H4 (cell line): ENCODE measurements around the gene PCF11. TPM values are rescaled to one million over a fixed set of nuclear protein-coding genes. Genes with fewer than 3 reads are reported as not detected.
"Not testable (repeated sequence)": the region's sequence is repeated elsewhere in the genome, so short reads cannot be mapped to it uniquely, and the experiment has no call there.

ENCODE experiments used
- DNase-seq: peaks from one replicate; pipeline ENCODE4 v3.0.0-alpha.2; 2015; ENCODE audit warnings: low spot score
- total RNA-seq: library from RNA; depleted of rRNA; stranded (reverse); fragments of >200 nt; shearing (Covaris generic); gene quantifications from 2 replicates; pipeline ENCODE4 v1.2.3, GENCODE V29; 2014; rRNA removed

PCF11 gene
- total RNA-seq, 1 experiment from 2014 or later, result 20.7 TPM

- peak; percentile 96 for DNase-seq
Observed at GRCh38 chr11:83193315-83194280, 36.7 kb downstream of the PCF11 start, which contains the start of gene ANKRD42. ANKRD42 (plus strand) TSS chr11:83193712; CDS start chr11:83194671, 959 bp downstream.

DNA sequence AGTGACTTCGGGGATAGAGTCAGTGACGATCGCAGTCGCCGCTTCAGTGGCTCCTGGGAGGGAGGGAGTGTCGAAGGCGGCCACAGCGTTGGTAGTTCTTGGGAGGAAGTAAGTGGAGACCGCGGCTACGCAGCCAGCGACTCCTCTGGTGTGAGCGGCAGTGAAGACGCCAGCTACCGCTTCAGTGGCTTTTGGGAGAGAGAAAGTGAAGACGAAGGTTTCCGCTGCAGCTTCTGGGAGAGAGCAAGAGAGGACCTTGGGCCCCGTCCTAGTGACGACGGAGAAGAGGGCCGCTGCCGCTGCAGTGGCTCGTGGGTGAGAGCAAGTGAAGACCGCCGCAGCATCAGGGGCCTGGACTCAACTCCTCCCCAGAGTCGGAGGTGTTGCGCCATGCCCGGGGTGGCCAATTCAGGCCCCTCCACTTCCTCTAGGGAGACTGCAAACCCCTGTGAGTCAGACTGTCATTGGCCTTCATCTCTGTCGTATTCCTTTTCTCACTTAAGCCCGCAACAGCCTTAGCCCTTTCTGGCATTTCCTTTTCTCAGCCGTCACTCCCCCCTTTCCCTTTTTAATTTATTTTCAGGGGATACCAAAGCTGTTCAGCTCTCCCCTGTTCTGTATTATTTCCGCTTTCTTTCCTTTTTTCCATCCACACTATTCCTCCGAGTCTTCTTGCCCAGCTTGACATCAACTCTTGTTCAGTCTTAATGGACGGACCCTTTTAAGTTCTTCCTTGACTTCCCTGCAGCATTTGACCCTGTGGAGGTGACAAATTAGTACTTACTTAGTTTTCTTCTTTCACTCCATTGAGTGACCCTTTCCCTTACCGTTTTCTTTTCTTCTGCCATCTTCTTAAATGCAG is 37.6 kb downstream of the PCF11 start:
- DNase-seq, result peak; percentile 46

DNA sequence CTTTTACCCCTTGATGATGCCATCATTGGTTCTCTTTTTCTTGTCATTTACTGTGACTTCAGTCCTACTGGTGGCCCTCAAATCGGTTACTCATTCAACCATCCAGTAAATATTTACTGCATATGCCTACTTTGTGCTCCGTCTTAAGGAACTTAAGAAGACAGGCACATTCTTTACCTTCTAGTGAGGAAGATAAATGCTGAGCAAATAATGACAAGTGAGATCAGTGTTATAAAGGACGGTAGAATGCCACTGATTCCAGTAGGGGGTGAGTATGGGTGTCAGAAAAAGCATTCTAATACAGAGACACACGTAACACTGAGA is 38.2 kb downstream of the PCF11 start:
- no peak for DNase-seq

DNA sequence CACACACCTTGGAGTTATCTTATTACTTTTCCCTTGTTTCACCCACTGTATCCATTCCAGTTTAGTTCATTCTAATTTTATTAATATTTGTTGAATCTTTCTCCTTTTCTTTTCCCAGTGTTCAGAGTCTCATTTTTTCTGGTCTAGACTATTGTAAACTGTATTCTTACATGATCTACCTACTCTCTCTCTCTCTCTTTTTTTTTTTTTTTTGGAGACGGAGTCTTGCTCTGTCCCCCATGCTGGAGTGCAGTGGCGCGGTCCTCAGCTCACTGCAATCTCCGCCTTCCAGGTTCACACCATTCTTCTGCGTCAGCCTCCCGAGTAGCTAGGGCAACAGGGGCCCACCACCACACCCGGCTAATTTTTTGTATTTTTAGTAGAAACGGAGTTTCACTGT is 38.7 kb downstream of the PCF11 start:
- DNase-seq, result no peak

DNA sequence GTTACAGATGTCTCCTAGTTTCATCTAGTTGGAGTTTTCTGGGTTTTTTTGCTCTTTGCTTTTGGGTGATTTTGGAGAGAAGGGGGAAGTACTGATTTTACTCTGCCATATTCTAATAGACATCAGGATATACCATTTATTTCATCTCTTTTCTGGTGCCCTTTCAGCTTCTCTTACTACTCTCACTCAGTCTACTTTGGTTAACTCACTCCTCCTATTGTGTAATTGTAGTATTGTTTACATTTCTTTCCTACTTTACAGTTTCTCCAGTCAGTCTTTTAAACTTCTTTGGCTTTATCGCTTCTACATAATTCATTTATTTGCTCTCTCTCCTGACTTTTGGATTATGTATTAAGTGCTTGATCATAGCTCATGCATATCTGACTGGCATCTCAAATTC is 43.1 kb downstream of the PCF11 start:
- DNase-seq, result no peak

DNA sequence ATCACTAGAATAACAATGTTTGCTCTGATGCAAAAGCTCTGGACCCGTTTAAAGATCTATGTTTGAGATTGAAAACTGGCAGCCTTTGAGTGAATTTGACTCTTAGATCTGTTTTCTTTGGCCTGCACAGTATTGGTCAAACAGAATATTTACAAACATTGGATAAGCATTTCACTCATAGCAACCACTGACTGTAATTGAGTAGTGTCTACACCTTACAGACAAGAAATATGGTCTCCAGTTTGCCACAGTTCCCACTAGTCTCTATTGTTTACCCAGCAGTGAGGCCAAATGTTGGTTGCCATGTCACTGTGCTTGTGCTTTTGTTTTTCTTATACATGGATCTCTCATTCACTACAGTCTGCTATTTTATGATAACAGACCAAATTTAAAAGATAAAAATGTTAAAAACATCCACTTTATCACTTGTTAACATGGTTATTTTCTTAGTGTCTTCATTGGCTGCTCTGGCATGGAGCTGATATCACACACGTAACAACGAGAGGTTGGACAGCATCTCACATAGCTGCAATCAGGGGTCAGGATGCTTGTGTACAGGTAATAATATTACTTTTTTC is 48.8 kb downstream of the PCF11 start:
- no peak for DNase-seq

GRCh38 chr11:83206221-83206620 is 49.3 kb downstream of the PCF11 start:
- DNase-seq, result no peak

GRCh38 chr11:83206771-83207382 is 49.9 kb downstream of the PCF11 start:
- not testable (repeated sequence) for DNase-seq

DNA sequence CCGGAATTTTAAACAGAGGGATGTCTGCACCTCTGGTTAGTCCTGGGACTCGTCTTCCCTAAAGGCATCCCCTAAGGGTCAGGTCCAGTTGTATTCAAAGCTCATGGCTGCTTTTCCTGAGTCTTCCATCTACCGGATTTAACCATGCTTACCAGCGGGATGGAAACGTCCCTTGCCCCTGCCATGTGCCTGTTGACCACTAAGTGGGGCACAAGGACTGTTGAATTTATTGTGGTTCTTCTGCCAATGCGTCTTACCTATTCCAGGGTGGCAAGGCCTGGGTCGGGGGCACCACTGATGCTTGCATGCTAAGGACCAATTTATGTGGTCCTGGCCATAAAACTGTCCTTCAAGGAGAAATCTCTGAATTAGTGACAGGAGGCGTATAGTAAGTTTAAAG is 62.2 kb downstream of the PCF11 start:
- DNase-seq, result no peak

DNA sequence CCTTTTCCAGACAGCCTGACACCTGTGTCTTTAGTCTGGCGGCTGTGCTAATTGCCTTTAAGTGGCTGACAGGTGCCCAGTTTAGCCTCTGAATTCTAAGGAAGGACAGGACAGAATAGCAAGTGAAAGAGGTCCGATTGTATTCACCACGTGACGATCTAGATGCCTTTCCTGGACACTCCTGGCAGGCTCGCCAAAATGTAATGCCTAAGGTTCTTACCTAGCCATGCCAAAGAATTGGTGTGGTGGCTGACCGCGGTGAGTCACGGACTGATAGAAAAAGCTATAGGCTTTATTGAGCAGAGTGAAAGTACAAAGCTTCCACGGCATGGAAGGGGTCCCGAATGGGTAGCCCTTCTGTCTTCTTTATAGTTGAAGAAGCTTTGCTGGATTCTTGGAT is 63.3 kb downstream of the PCF11 start:
- DNase-seq, result no peak

DNA sequence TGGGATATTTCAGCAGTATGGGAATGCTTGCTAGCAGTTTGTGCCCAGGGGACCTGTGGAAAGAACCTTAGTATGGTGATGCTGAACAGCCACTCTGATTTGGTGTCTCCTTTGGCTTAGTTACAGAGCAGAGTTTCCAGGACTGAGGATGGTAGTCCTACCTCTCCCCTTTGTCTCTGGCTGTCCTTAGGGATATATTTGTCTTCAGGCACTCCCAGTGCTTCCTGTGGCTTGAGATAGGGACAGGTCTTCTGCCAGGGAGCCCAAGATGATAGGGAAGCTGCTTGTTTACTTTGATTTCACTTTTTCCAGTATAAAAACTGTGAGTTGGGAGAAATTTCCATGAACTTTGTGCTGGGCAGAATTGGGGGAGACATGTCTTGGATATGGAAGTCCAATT is 64.8 kb downstream of the PCF11 start:
- no peak for DNase-seq

DNA sequence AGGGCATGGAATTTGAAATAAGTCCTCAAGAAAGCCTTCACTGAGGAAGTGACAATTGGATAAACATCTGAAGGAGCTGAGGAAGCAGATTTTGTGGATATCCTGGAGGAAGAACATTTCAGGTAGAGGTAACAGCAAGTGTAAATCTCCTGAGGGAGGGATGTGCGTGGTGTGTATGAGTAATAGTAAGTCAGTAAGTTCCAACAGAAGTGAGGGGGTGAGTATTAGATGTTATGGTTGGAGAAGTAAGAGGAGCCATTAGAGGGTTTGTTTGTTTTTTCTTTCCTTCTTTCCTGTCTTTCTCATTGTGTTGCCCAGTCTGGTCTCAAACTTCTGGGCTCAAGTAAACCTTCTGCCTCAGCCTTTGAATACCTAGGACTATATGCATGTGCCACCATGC is 65.6 kb downstream of the PCF11 start:
- DNase-seq, result no peak

DNA sequence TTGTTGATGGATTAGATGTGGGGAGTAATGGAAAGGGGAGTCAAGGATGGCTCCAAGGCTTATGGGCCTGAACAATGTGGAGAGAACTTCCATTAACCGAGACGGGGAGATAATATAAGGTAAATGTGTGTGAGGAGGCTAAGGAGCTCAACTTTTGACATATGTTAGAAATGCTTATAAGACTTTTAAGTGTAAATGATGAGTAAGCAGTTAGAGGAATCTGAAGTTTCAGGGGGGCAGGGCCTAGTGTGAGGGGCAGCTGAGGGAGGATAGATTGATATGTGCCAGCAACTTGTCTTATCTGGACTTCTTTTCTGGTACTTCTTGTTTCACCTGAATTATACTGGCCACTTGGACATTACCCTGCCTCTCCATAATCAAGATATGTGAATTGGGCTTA is 66.5 kb downstream of the PCF11 start:
- no peak for DNase-seq

- DNase-seq, result no peak
Observed at GRCh38 chr11:83235825-83236224, 78.9 kb downstream of the PCF11 start.

Other genes with a start within 250 kb of the PCF11 start
- 15.3 and 16.9 TPM in 2 replicates for gene RAB30, start 85.2 kb upstream of the PCF11 start, total RNA-seq
- 3.9 and 4.9 TPM in 2 replicates for gene ANKRD42, start 36.6 kb downstream of the PCF11 start, total RNA-seq
- gene CCDC90B, start 129.2 kb downstream of the PCF11 start, total RNA-seq, result 49.8 and 90.9 TPM in 2 replicates